A549 (cell line): ENCODE results near the gene S100A12. TPM values are rescaled to one million over a fixed set of nuclear protein-coding genes. Genes with fewer than 3 reads are reported as not detected.

Experiments
- ATAC-seq, 2 experiments: fragments of 200-7000 bp in 1 of 2; fragments of >200 bp in 1 of 2; cut with Nextera tagmentation in 1 of 2; cut with Tn5 transposase in 1 of 2; 3 replicates each; pipeline versions ENCODE4 v1.8.0 to v1.9.1; 2018 to 2020; ENCODE audit warnings: mild to moderate bottlenecking in 1 of 2, moderate library complexity in 1 of 2
- CTCF ChIA-PET: fragments of 300-600 bp; sonication (Branson Sonifier 250); formaldehyde crosslinking; extraction: SDS; loops from one replicate; lab custom pipeline; 2021; ENCODE audit warnings: antibody characterized with exemption, inconsistent platforms; lab: Yijun Ruan, JAX
- POLR2A ChIA-PET: fragments of 350-600 bp; formaldehyde crosslinking; extraction: SDS; loops from one replicate; lab custom pipeline; 2021; ENCODE audit warnings: antibody characterized with exemption, inconsistent platforms; lab: Yijun Ruan, JAX
- DNase-seq, 2 experiments: peaks; one replicate each; pipeline versions ENCODE4 v3.0.0 to v3.0.0-alpha.2; 2011 to 2016; ENCODE audit warnings: low read depth in 1 of 2, low spot score in 1 of 2
- FAIRE-seq: peaks from 2 replicates; lab custom pipeline; 2011; peaks lifted over from hg19 to GRCh38; lab: Jason Lieb, UNC
- H3K27ac ChIP-seq, 2 experiments: fragments of >200 bp; sonication (Bioruptor Twin); formaldehyde crosslinking; 3 replicates each; pipeline ENCODE4 v1.5.1; 2016 to 2017
- H3K4me1 ChIP-seq: fragments of >200 bp; sonication (Bioruptor Twin); formaldehyde crosslinking; 3 replicates; pipeline ENCODE4 v1.6.1; 2016
- H3K4me2 ChIP-seq: fragments of >200 bp; sonication (Bioruptor Twin); formaldehyde crosslinking; 3 replicates; pipeline ENCODE4 v1.6.1; 2016
- H3K4me3 ChIP-seq: fragments of >200 bp; sonication (Bioruptor Twin); formaldehyde crosslinking; 3 replicates; pipeline ENCODE4 v1.5.1; 2016
- H3K9me3 ChIP-seq: fragments of >200 bp; sonication (Bioruptor Twin); formaldehyde crosslinking; 3 replicates; pipeline ENCODE4 v1.6.1; 2016
- CEBPB ChIP-seq, 2 experiments: fragments of >200 bp in 1 of 2; sonication (Bioruptor Twin) in 1 of 2; formaldehyde crosslinking in 1 of 2; IDR thresholded peaks; 2 replicates each; pipeline ENCODE4 v1.6.1; 2012 to 2016
- CHD2 ChIP-seq: fragments of 150-350 bp; IDR thresholded peaks from 2 replicates; pipeline ENCODE4 v1.6.1; 2014; ENCODE audit warnings: low read length; ENCODE audit not compliant: partially characterized antibody
- EHMT2 ChIP-seq: fragments of 200-600 bp; sonication (generic); IDR thresholded peaks from 2 replicates; pipeline ENCODE4 v1.6.1; 2016; ENCODE audit warnings: antibody characterized with exemption, low read depth, mild to moderate bottlenecking, moderate library complexity
- EP300 ChIP-seq, 2 experiments: fragments of >200 bp; sonication (Bioruptor Twin); formaldehyde crosslinking; IDR thresholded peaks; 2 replicates in 1 of 2; 3 replicates in 1 of 2; pipeline ENCODE4 v1.6.1; 2016 to 2017
- FOXS1 ChIP-seq: fragments of 250-450 bp; sonication (Bioruptor Pico); IDR thresholded peaks from 2 replicates; pipeline ENCODE4 v1.5.0; 2020; ENCODE audit warnings: mild to moderate bottlenecking, moderate library complexity
- HDAC2 ChIP-seq: fragments of 200-600 bp; sonication (generic); IDR thresholded peaks from 2 replicates; pipeline ENCODE4 v1.6.1; 2016
- HES2 ChIP-seq: fragments of >200 bp; sonication (Bioruptor Twin); formaldehyde crosslinking; IDR thresholded peaks from 2 replicates; pipeline ENCODE4 v1.6.1; 2016
- HMGXB4 ChIP-seq: fragments of 250-450 bp; sonication (Bioruptor Pico); IDR thresholded peaks from 2 replicates; pipeline ENCODE4 v1.5.0; 2021; ENCODE audit warnings: mild to moderate bottlenecking, moderate library complexity, borderline replicate concordance
- HOXA7 ChIP-seq: fragments of 250-450 bp; sonication (Bioruptor Pico); IDR thresholded peaks from 2 replicates; pipeline ENCODE4 v1.5.0; 2020; ENCODE audit warnings: mild to moderate bottlenecking, moderate library complexity
- JUN ChIP-seq, 2 experiments: fragments of >200 bp; sonication (Bioruptor Twin); formaldehyde crosslinking; IDR thresholded peaks; 2 replicates in 1 of 2; 3 replicates in 1 of 2; pipeline ENCODE4 v1.6.1; 2016 to 2017
- KDM1A ChIP-seq: fragments of 200-600 bp; sonication (generic); IDR thresholded peaks from 2 replicates; pipeline ENCODE4 v1.6.1; 2016; ENCODE audit warnings: low read depth, mild to moderate bottlenecking
- KDM5A ChIP-seq: fragments of 200-600 bp; sonication (generic); IDR thresholded peaks from 2 replicates; pipeline ENCODE4 v1.6.1; 2016; ENCODE audit warnings: antibody characterized with exemption, mild to moderate bottlenecking
- MAZ ChIP-seq: fragments of 150-350 bp; IDR thresholded peaks from 2 replicates; pipeline ENCODE4 v1.6.1; 2014; ENCODE audit warnings: antibody characterized with exemption, low read depth, low read length, borderline replicate concordance
- NFE2L2 ChIP-seq: fragments of 150-350 bp; conservative IDR thresholded peaks from 2 replicates; pipeline ENCODE4 v1.6.1; 2014; ENCODE audit warnings: low read length
- NPAS2 ChIP-seq: fragments of 250-450 bp; sonication (Bioruptor Pico); IDR thresholded peaks from 2 replicates; pipeline ENCODE4 v1.8.0; 2022; ENCODE audit warnings: mild to moderate bottlenecking, moderate library complexity, borderline replicate concordance
- RARB ChIP-seq: fragments of 250-450 bp; sonication (Bioruptor Pico); IDR thresholded peaks from 2 replicates; pipeline ENCODE4 v1.8.0; 2021; ENCODE audit warnings: mild to moderate bottlenecking, moderate library complexity
- RCOR1 ChIP-seq: fragments of 150-350 bp; IDR thresholded peaks from 2 replicates; pipeline ENCODE4 v1.6.1; 2014; ENCODE audit warnings: antibody characterized with exemption, low read length, low read depth
- REST ChIP-seq: fragments of 200-600 bp; sonication (generic); IDR thresholded peaks from 2 replicates; pipeline ENCODE4 v1.6.1; 2016; ENCODE audit warnings: antibody characterized with exemption, mild to moderate bottlenecking, moderate library complexity
- RFX5 ChIP-seq: fragments of 450-650 bp; IDR thresholded peaks from 2 replicates; pipeline ENCODE4 v1.7.1; 2014; ENCODE audit warnings: antibody characterized with exemption, mild to moderate bottlenecking, moderate library complexity
- TFCP2L1 ChIP-seq: fragments of 250-450 bp; sonication (Bioruptor Pico); IDR thresholded peaks from 2 replicates; pipeline ENCODE4 v1.5.0; 2021; ENCODE audit warnings: mild to moderate bottlenecking
- USF2 ChIP-seq: fragments of 450-650 bp; IDR thresholded peaks from 2 replicates; pipeline ENCODE4 v1.6.1; 2014; ENCODE audit warnings: antibody characterized with exemption
- WGBS: methylation state at CpG from one replicate; pipeline ENCODE4 v1.1.6; 2017; ENCODE audit errors: missing lambda C conversion rate; 5-methylcytosine and 5-hydroxymethylcytosine counted together
- polyA plus RNA-seq, 4 experiments: library from polyadenylated mRNA; depleted of rRNA in 3 of 4; stranded (reverse); fragments of >200 nt; fragmentation: RNase III in 1 of 4; extraction: RNeasy Plus Mini Kit Qiagen cat#74134 plus additional on column Dnase treatment in 1 of 4; gene quantifications; 2 replicates in 3 of 4; 3 replicates in 1 of 4; pipeline ENCODE4 v1.2.3, GENCODE V29; 2011 to 2017

The S100A12 gene
- polyA plus RNA-seq, 2 of the 4 experiments (the other 2 are of a cell fraction) = not detected

GRCh38 chr1:153367090-153367489, 8.3 kb downstream of the S100A12 start:
- FAIRE-seq (no peak), DNase-seq (no peak), ATAC-seq (no peak)
- CTCF ChIA-PET = interaction anchor here (1.4 to 7.7 kb wide), 4 partner anchors 12 to 127 kb away, joined by 5 to 70 read pairs (median 14); no protein-coding TSS in a partner anchor
- Histone ChIP-seq H3K9me3 (no peaks in the 10 kb centered on the region), H3K4me1 (no peaks in the 10 kb centered on the region), H3K27ac (no peak overlapping the region), H3K4me3 (no peak overlapping the region), H3K4me2 (no peak overlapping the region)
- WGBS = 29% methylated on average over 1 of the region's 2 CpGs
- TF ChIP-seq RARB (CRISPR knock-in tag) = no peak
- POLR2A ChIA-PET = no interaction called here

GRCh38 chr1:153366261-153366660, 9.2 kb downstream of the S100A12 start:
- TF ChIP-seq CHD2 (no peak), NPAS2 (CRISPR knock-in tag) (no peak), FOXS1 (CRISPR knock-in tag) (no peak), HOXA7 (CRISPR knock-in tag) (no peak), KDM5A (no peak), EHMT2 (no peak), EP300 (IDR thresholded peaks at IDR 0.05) (no peak)
- Histone ChIP-seq H3K4me2 (no peak overlapping the region), H3K9me3 (no peaks in the 10 kb centered on the region), H3K4me1 (no peaks in the 10 kb centered on the region), H3K4me3 (no peak overlapping the region), H3K27ac (no peak overlapping the region)
- FAIRE-seq = no peak
- no peak for DNase-seq
- ATAC-seq = no peak
- POLR2A ChIA-PET = no interaction called here
- CTCF ChIA-PET = interaction anchor here (1.2 to 7.7 kb wide), 4 partner anchors 9 to 128 kb away, joined by 3 to 70 read pairs (median 14); partner anchors contain the start of gene S100A12
- WGBS = 24% methylated on average over 6 of the region's 6 CpGs

GRCh38 chr1:153365696-153366095, 9.7 kb downstream of the S100A12 start:
- no peak for FAIRE-seq
- Histone ChIP-seq H3K4me2 (no peak overlapping the region), H3K4me1 (no peaks in the 10 kb centered on the region), H3K27ac (no peak overlapping the region), H3K4me3 (no peak overlapping the region), H3K9me3 (no peaks in the 10 kb centered on the region)
- ChIA-PET CTCF (interaction anchor here (1.2 to 7.7 kb wide), 4 partner anchors 10 to 128 kb away, joined by 3 to 70 read pairs (median 32); partner anchors contain the start of gene S100A12), POLR2A (no interaction called here)
- no peak for ATAC-seq
- DNase-seq = no peak
- WGBS = 35% methylated on average over 8 of the region's 8 CpGs
- TF ChIP-seq NPAS2 (CRISPR knock-in tag) = no peak
- no peak for TF ChIP-seq CEBPB (IDR thresholded peaks at IDR 0.05)
- no peak for TF ChIP-seq EHMT2
- no peak for TF ChIP-seq JUN (IDR thresholded peaks at IDR 0.05)
- TF ChIP-seq HMGXB4 = no peak
- no peak for TF ChIP-seq HOXA7 (CRISPR knock-in tag)
- no peak for TF ChIP-seq HDAC2
- no peak for TF ChIP-seq RCOR1
- TF ChIP-seq USF2 = no peak
- TF ChIP-seq HES2 = no peak
- TF ChIP-seq MAZ = no peak
- TF ChIP-seq KDM1A = no peak
- TF ChIP-seq RFX5 = no peak
- TF ChIP-seq NFE2L2 = no peak
- TF ChIP-seq REST = no peak
- no peak for TF ChIP-seq EP300 (IDR thresholded peaks at IDR 0.05)
- TF ChIP-seq TFCP2L1 (CRISPR knock-in tag) = no peak
